HG03442 (cell line): Measurements from ENCODE around the gene CFAP92.
"Not testable (repeated sequence)": the region's sequence is repeated elsewhere in the genome, so short reads cannot be mapped to it uniquely, and the experiment has no call there.

Experiments used
- ATAC-seq: cut with Tn5 transposase; IDR thresholded peaks from one replicate; pipeline ENCODE4 v1.9.1; 2021; ENCODE audit warnings: mild to moderate bottlenecking, moderate library complexity; ENCODE audit not compliant: unreplicated experiment

Gene CFAP92

DNA sequence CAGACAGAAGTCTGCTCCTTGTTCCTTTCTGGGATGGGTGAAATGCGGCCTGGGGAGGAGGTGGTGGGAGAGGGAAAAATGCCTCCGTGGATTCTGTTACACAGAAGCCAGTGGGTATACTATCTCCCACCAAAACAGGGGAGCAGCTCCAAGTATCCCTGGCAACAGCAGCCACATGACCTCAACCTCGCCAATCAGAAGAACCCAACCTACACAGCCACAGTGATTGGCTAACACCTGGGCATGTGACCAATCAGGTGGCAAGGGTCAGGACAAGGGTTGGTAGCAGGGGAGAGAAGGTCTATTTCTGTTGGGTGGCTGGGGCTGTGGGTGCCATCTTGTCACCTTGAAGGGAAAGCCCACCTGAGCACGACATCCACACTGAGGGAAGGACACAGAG is 123.5 kb downstream of the CFAP92 start:
- ATAC-seq: no peak

DNA sequence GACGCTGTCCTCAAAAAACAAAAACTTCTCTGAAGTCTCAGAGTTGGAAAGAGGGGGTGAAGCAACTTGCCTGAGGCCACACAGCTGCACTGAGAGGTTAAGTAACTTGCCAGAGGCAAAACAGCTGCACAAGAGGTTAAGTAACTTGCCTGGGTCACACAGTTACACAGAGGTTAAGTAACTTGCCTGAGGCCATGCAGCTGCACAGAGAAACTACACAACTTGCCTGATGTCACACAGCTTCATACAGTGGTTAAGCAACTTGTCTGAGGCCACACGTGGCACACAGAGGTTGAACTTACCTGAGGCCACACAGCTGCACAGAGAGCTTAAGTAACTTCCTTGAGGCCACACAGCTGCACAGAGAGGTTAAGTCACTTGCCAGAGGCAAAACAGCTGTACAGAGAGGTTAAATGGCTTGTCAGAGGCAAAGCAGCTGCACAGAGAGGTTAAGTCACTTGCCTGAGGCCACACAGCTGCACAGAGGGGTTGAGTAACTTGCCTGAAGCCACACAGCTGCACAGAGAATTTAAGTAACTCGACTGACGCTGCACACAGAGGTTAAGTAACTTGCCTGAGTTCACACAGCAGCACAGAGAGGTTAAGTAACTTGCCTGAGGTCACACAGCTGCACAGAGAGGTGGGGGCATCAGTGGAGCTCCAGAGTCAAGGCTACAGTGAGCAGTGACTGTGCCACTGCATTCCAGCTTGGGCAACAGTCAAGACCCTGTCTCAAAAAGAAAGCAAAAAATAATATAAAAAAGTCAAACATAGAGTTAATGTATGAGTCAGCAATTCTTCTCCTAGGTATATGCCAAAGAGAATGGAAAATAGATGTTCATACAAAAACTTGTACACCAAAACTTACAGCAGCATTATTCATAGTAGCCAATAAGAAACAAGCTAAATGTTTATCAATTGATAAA is 126.4 kb downstream of the CFAP92 start:
- ATAC-seq: no peak

DNA sequence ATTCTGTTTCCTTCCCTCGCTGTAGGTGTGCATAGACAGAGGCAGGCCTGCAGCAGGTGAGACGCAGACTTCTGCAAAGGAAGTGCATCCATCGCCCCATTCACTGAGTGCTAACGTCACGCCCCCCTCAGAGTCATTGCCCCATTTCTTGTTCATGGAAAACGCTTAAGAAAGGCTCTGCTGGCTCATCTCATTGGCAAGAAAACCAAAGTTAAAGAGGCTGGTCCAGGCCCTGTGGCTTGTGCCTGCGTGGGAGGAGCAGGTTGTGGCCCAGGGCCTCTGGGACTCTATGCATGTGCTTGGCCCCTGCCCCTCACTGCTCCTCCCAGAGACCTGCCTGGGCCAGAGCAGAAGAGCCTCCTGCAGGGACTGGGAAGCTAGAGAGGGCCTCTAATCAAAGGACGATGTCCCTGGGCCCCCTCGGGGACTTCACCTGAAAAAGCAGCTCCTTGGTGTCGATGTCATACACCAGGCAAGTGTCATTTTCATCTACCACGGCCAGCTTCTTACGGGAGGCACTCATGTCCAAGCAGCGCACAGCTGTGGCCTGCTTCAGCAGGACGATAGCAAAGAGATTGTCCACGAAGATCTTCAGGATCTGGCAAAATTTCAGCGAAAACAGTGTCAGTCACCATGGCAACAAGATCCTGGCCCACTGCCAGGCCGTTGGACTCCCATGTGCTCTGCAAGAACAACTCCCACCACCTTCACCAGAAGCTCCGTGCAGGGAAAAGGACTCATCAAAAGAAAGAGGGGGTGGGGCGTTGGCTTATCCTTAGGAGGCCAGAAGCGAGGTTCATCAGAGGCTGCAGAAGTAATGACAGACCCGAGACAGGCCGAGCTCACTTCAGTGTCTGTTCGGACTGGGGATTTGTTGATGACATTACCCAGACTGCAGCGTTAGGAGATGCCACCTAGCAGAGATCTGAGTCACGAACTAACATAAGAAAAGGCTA is 128.7 kb downstream of the CFAP92 start:
- ATAC-seq: not testable (repeated sequence)

DNA sequence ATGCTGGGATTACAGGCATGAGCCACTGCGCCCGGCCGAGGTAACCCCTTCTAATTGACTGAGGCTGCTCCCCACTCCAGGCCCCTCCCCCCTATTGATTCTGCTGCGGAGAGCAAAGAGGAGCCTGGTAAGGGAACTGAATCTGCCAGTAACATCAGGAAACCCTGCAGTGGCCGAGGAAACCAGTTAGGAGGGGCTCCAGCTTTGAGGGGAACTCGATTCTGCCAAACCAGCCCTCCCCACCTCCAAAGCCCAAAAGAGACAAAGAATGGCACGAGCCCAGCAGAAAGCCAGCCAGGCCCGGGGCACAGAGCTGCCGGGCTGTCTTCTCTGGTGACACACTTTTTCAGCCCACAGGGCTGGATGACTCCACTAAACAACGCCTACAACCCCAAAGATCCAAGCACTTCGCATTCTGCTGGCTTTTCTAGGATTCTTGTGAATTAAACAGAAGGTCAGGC is 129.5 kb downstream of the CFAP92 start:
- ATAC-seq: no peak

DNA sequence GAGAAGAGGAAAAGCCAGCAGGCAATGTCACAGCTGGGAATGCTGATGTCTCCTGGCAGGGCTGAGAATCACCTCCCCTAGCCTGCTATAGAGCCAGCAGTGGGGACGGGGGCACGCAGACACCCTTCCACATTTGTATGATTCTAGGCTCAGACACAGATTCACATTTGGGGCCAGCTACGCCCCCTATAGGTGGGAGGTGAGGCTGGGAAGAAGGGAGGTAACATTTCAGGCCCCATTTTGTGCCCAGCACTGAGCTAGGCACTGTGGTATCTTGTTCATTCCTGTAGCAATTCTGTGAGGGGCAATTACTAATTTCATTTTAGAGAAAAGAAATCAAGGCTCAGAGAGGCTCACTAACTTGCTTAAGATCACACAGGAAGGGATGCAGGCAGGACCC is 130.3 kb downstream of the CFAP92 start:
- no peak for ATAC-seq

DNA sequence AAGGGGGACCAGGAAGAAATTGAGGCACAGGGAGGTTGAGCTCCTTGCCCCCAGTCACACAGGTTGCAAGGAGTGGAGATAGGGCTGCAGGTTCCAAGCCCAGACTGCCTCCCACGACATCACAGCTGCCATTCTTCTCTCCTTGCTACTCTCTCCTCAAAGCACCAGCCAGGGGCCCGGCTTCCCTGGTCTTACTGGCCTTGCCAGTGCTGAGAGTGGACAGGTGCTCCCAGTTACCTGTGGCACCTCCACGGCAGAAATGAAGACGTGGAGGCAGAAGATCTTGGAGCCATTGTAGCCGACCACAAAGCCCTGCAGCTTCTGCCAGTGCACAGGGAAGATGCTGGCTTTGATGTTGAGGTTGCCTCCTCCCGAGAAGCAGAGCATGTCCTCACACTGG is 132.4 kb downstream of the CFAP92 start:
- ATAC-seq: no peak
